NCI-H748 (cell line): ENCODE data around the gene VPS18.

ENCODE experiments used
- DNase-seq: peaks from one replicate; lab custom pipeline; 2025; ENCODE audit not compliant: unreplicated experiment; lab: John Stamatoyannopoulos, UW

The VPS18 gene

DNA sequence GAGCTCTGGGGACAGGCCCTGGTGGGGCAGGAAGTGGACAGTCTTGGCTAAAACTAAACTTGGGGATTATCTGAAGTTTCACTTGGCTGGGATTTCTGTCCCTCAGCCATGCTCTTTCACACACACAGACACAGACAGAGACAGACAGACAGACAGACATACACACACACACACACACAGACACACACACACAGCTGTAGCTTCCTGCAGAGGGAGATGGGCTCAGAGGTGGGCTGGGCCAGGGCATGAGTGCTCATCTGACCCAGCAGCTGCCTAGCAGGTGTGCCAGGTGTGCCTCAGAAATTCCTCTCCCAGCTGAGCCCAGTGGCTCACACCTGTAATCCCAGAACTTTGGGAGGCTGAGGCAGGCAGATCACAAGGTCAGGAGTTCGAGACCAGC lies 23.5 kb upstream of the VPS18 start:
- no peak for DNase-seq

DNA sequence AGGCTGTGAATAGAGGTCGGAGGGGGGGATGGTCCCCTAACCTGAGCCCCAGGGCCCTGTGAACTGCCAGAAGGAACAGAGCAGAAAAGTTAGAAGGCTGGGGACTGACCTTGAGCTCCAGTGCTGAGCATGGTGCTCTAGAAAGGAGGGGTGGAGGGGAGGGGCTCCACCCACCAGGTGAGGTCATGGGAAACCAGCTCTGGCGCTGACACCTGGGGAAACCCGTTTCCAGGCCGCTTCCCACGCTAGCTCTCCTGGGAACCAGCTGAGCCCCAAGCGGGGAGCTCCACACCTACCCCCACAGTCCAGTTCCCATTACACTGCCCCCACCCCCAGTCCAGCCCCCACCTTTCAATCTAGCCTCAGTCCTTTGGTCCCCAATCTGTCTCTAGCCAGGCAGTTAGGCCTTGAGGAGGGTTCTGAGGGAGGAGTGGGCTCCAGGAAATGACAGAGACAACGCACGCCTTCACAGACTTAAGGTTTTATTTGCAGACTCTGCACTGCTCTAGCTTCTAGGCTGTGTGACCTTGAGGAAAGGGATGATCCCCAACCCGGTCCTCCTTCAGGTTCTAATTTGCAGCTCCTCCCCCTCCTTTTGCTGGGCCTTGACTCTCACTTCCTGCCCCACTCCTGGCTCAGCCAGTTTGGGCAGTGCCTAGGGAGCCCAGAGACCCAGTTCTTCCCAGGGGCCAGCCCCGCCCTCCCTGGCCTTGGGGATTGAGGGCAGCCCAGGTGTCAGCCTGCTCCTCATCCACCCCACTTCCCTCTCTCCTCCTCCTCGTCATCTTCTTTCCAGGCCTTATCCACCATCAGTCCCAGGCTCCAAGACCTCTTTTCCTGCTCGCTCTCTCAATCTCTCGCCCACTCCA lies 22.3 kb upstream of the VPS18 start:
- no peak for DNase-seq

DNA sequence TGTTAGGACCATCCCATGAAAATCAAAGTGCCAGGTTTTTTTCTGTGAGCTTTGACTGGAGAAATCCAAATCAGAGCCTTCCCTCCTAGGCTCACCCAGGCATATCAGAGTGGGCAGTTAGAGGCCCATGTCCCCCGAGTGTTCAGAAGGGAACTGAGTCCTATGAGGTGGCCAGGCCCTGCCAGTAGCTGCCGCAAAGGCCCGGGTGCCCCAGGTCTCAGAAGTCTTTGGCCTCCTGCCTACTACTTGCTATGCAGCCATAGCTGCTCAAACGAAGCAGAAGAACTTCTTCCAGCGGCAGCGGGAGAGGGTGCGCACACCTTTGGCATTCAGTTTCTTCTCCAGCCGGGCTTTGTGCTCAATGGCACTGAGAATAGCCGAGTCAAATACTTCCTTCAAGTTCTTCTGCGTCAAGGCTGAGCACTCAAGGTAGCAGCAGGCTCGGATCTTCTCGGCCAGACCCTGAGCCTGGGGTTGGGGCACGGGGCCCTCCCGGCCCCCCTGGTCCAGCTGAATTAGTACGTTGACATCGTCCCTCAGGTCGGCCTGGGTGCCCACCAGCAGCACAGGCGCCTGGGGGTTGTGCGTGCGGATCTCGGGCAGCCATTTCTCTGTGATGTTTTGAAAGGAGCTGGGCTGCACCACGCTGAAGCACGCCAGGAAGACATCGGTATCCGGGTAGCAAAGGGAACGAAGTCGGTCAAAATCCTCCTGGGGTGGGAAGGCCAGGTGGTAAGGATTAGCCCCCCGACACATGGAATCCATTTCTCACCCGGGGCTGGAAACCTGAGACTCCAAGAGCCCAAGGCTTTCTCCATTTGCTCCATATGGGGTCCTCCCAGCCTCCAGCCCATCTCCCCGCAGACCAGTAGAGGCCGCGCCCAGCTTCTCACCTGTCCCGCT lies 21.2 kb upstream of the VPS18 start:
- DNase-seq, result no peak

DNA sequence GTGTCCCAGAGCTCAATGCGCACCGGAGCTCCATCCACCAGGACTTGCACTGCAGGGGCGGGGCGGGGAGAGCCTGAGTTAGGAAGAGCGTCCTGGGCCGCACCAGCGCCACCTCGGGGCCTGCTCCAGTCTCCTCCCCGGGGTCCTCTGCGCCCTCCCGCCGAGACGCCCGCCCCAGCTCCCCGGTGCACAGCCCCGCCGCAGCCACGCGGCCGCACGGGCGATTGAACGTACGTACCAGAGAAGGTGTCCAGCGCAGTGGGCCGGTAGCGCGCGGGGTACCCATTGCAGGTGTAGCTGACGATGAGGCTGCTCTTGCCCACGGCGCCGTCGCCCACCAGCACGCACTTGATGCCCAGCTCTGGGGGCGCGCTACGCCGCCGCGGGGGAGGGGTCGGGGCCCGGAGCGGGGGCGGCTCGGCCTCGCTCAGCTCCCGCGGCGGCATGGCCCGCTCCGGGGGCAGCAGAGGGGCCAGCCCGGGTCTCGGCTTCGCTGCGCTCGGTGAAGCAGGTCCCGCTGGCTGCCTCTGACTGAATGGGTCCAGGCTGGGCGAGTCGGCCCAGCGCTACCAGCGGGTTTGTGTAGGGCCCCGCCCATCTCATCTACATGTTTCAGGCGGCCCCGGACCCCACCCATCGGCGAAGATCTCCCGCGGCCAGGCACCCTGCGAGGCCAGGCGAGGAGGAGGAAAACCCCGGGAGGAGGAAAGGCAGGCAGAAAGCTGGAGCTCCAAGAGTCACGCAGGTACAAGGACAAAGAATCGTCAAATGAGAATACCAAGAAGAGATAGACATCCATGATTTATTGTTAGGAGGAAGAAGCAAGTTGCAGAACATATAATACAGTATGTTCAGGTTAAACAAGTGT lies 20.3 kb upstream of the VPS18 start, which contains the start of gene RHOV:
Gene RHOV, minus strand, starts transcription at position 541 of the 868 bp plus-strand sequence. Its CDS starts 95 bp downstream, at position 446.
- DNase-seq, result peak; percentile 85

- no peak for DNase-seq
These were observed 18.1 kb upstream of the VPS18 start for GRCh38 chr15:40875991-40876730.

GRCh38 chr15:40877694-40878093 lies 16.6 kb upstream of the VPS18 start:
- no peak for DNase-seq

DNA sequence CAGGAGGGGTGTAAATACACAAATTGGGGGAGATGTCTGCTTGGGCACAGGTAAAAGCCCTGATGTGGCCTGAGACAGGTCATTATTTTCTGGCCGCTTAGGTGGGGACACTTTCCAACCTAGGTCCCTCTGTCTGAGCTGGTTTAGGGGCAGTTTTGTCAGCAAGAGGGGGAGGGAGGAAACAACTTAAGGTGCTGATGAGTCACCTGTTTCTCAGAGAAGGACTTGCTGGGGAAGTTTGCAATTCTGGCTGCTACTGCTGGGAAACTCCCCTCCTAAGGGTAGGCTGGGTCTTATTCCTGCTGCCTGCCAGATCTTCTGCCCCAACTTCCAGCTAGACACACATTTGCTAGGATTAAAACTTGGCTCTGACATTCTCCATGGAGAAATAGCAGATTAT lies 15.5 kb upstream of the VPS18 start:
- DNase-seq, result no peak

GRCh38 chr15:40879609-40880008 lies 14.6 kb upstream of the VPS18 start:
- DNase-seq, result no peak

GRCh38 chr15:40881351-40881750 lies 12.9 kb upstream of the VPS18 start:
- no peak for DNase-seq

DNA sequence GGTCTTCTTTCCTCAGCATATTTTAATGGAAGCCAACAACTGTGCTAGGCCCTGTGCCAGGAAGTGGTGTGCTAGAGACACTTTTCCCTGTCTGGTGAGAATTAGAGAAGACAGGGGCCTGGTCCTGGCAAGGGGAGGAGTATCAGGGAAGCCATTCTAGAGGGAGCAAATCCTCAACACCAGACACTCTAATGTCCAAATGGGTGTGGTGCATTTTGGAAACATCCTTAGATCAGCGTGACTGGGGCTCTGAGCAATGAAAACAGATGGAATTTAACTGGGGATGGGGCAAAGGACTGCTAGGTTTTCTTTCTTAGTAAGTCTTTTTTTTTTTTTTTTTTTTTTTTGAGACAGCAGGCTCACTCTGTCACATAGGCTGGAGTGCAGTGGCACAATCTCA lies 7.7 kb upstream of the VPS18 start:
- DNase-seq, result no peak

- DNase-seq, result no peak
These were observed 5.1 kb upstream of the VPS18 start for GRCh38 chr15:40889112-40889511.

DNA sequence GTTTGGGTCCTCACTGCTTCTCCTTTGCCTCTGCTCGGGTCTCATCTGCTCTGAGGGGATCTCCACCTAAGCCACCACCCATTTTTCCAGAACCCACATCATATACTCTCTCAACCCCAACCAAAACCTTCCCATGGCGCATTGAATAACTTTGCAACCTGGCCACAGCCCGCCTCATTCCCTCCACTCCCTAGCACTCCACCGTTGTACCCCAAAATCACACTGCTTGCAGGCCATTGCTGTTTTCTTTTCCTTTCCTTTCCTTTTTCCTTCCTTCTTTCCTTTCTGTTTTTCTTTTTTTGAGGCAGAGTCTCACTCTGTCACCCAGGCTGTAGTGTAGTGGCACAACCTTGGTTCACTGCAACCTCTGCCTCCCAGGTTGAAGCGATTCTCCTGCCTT lies 3.1 kb upstream of the VPS18 start:
- no peak for DNase-seq

GRCh38 chr15:40891810-40892446 lies 2.3 kb upstream of the VPS18 start:
- DNase-seq, result peak; percentile 66

DNA sequence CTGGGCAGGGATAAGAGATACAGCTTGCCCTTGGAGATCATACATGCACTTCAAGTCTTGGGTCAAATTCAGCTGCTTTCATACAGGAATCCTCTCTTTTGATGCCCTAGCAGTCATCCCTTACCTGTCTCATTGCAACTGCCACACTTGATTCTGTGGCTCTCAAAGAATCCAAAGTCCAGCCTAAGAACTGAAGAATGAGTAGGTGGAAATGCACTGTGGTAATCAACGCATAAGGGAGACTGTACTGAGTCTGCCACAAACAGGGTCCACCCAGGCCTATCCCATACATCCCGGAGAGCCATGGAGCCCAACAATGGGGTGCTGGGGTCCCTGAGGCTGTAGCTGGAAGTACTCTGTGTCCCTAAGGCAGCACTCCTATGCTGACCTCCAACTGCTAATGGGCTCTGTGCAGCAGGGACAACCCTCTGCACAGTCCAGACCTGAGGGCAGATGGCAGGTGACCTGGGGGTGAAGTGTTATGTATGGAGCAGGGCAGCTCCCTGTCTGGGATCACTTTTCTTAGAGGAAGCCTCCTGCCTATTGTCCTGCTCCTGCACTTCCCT lies 1.7 kb upstream of the VPS18 start:
- DNase-seq, result no peak

- DNase-seq, result no peak
These were observed 1.1 kb upstream of the VPS18 start for GRCh38 chr15:40893019-40893670.

GRCh38 chr15:40894681-40895448 lies 615 bp downstream of the VPS18 start:
- DNase-seq, result peak; percentile 44

DNA sequence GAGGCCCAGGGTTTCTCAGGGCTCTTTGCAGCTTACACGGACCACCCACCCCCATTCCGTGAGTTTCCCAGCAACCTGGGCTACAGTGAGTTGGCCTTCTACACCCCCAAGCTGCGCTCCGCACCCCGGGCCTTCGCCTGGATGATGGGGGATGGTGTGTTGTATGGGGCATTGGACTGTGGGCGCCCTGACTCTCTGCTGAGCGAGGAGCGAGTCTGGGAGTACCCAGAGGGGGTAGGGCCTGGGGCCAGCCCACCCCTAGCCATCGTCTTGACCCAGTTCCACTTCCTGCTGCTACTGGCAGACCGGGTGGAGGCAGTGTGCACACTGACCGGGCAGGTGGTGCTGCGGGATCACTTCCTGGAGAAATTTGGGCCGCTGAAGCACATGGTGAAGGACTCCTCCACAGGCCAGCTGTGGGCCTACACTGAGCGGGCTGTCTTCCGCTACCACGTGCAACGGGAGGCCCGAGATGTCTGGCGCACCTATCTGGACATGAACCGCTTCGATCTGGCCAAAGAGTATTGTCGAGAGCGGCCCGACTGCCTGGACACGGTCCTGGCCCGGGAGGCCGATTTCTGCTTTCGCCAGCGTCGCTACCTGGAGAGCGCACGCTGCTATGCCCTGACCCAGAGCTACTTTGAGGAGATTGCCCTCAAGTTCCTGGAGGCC lies 5.4 kb downstream of the VPS18 start:
- no peak for DNase-seq
